Astrocyte (in vitro differentiated cells and primary cell): ENCODE data around the gene ARID5B. TPM values are rescaled to one million over a fixed set of nuclear protein-coding genes. Genes with fewer than 3 reads are reported as not detected.
A peak's percentile ranks its signal among the peaks of the same experiment; 100 is the strongest.

Experiments
- DNase-seq: peaks from one replicate; pipeline ENCODE4 v3.0.0-alpha.2; 2010; ENCODE audit warnings: low read depth
- FAIRE-seq: peaks from 2 replicates; lab custom pipeline; 2011; peaks lifted over from hg19 to GRCh38; lab: Jason Lieb, UNC
- H2AFZ ChIP-seq: 2 replicates; pipeline ENCODE4 v1.6.0; 2012; ENCODE audit warnings: low read depth, low read length, inconsistent platforms
- H3K27ac ChIP-seq: 2 replicates; pipeline ENCODE4 v1.5.1; 2011; ENCODE audit warnings: low read depth, low read length, inconsistent platforms
- H3K27me3 ChIP-seq: 2 replicates; pipeline ENCODE4 v1.6.0; 2011; ENCODE audit warnings: low read length, inconsistent platforms; ENCODE audit not compliant: insufficient read depth
- H3K36me3 ChIP-seq: 2 replicates; pipeline ENCODE4 v1.5.1; 2011; ENCODE audit warnings: low read length, inconsistent platforms; ENCODE audit not compliant: insufficient read depth
- H3K4me1 ChIP-seq: 2 replicates; pipeline ENCODE4 v1.5.1; 2011; ENCODE audit warnings: low read length, inconsistent platforms; ENCODE audit not compliant: insufficient read depth
- H3K4me2 ChIP-seq: 2 replicates; pipeline ENCODE4 v1.6.0; 2012; ENCODE audit warnings: low read length, inconsistent platforms
- H3K4me3 ChIP-seq: 2 replicates; pipeline ENCODE4 v1.5.1; 2011; ENCODE audit warnings: low read depth, mild to moderate bottlenecking, low read length, inconsistent platforms; ENCODE audit not compliant: insufficient read depth
- H3K79me2 ChIP-seq: 2 replicates; pipeline ENCODE4 v1.6.0; 2012; ENCODE audit warnings: mild to moderate bottlenecking, low read length, inconsistent platforms; ENCODE audit not compliant: insufficient read depth
- H3K9ac ChIP-seq: 2 replicates; pipeline ENCODE4 v1.6.0; 2012; ENCODE audit warnings: mild to moderate bottlenecking, low read length, inconsistent platforms
- H3K9me3 ChIP-seq: 2 replicates; pipeline ENCODE4 v1.5.1; 2012; ENCODE audit warnings: low read depth, mild to moderate bottlenecking, low read length, inconsistent platforms; ENCODE audit not compliant: insufficient read depth
- H4K20me1 ChIP-seq: 2 replicates; pipeline ENCODE4 v1.6.0; 2012; ENCODE audit warnings: low read length, inconsistent platforms; ENCODE audit not compliant: insufficient read depth
- H3K27ac Mint-ChIP-seq: one replicate; pipeline ENCODE4 v1.8.0; 2021; ENCODE audit warnings: mild to moderate bottlenecking, mixed read lengths; ENCODE audit not compliant: unreplicated experiment
- H3K27me3 Mint-ChIP-seq: one replicate; pipeline ENCODE4 v1.8.0; 2021; ENCODE audit warnings: low read depth, mixed read lengths; ENCODE audit not compliant: unreplicated experiment
- H3K36me3 Mint-ChIP-seq: one replicate; pipeline ENCODE4 v1.8.0; 2021; ENCODE audit warnings: low read depth, mixed read lengths; ENCODE audit not compliant: unreplicated experiment
- H3K4me1 Mint-ChIP-seq: one replicate; pipeline ENCODE4 v1.8.0; 2021; ENCODE audit warnings: low read depth, mixed read lengths; ENCODE audit not compliant: unreplicated experiment
- H3K4me3 Mint-ChIP-seq: one replicate; pipeline ENCODE4 v1.8.0; 2021; ENCODE audit warnings: mild to moderate bottlenecking, moderate library complexity, mixed read lengths; ENCODE audit not compliant: unreplicated experiment
- H3K9me3 Mint-ChIP-seq: one replicate; pipeline ENCODE4 v1.8.0; 2021; ENCODE audit warnings: mild to moderate bottlenecking, mixed read lengths; ENCODE audit not compliant: unreplicated experiment
- CTCF ChIP-seq: IDR thresholded peaks from 2 replicates; pipeline ENCODE4 v1.5.1; 2011; ENCODE audit warnings: low read depth, mild to moderate bottlenecking, inconsistent platforms, low read length, moderate library complexity; ENCODE audit not compliant: insufficient read depth
- EZH2 ChIP-seq: IDR thresholded peaks from 2 replicates; pipeline ENCODE4 v1.6.1; 2012; ENCODE audit warnings: mild to moderate bottlenecking, low read length, inconsistent platforms; ENCODE audit not compliant: insufficient read depth
- total RNA-seq: library from RNA; stranded (reverse); gene quantifications from 2 replicates; pipeline ENCODE4 v1.2.1, GENCODE V29; 2021

Gene ARID5B
- total RNA-seq, 1 donor from 2014 or later, result 66.0 TPM

GRCh38 chr10:61937631-61938351 is 36.3 kb downstream of the ARID5B start:
- no peaks in the 10 kb centered on the region for H3K27me3 Mint-ChIP-seq
- H3K27ac ChIP-seq, result peak overlapping the region; percentile 72
- TF ChIP-seq EZH2 (no peak), CTCF (no peak)
- H3K9me3 Mint-ChIP-seq, result peaks cover 2% of the 10 kb centered on the region
- peak overlapping the region; percentile 52 for H3K4me2 ChIP-seq
- peak overlapping the region; percentile 41 for H3K9ac ChIP-seq
- peak overlapping the region; percentile 81 for H3K27ac Mint-ChIP-seq
- no peak overlapping the region for H3K4me3 ChIP-seq
- peaks cover 2% of the 10 kb centered on the region for H3K36me3 ChIP-seq
- H3K4me1 Mint-ChIP-seq, result peaks cover 37% of the 10 kb centered on the region
- peak; percentile 61 for DNase-seq
- peaks cover 33% of the 10 kb centered on the region for H3K4me1 ChIP-seq
- H3K79me2 ChIP-seq, result peaks cover 27% of the 10 kb centered on the region
- no peaks in the 10 kb centered on the region for H3K27me3 ChIP-seq
- FAIRE-seq, result peak; percentile 71
- no peak overlapping the region for H3K4me3 Mint-ChIP-seq
- H3K9me3 ChIP-seq, result no peaks in the 10 kb centered on the region
- peaks cover 24% of the 10 kb centered on the region for H3K36me3 Mint-ChIP-seq
- H4K20me1 ChIP-seq, result no peaks in the 10 kb centered on the region
- no peak overlapping the region for H2AFZ ChIP-seq

- peak; percentile 67 for FAIRE-seq
- Histone ChIP-seq H3K9ac (no peak overlapping the region), H3K36me3 (peaks cover 2% of the 10 kb centered on the region), H3K27ac (peak overlapping the region; percentile 72), H3K9me3 (no peaks in the 10 kb centered on the region), H2AFZ (no peak overlapping the region), H3K4me3 (no peak overlapping the region), H3K4me2 (peak overlapping the region; percentile 52), H3K27me3 (no peaks in the 10 kb centered on the region), H3K79me2 (peaks cover 34% of the 10 kb centered on the region), H4K20me1 (no peaks in the 10 kb centered on the region), H3K4me1 (peaks cover 52% of the 10 kb centered on the region)
- TF ChIP-seq CTCF (no peak), EZH2 (no peak)
- no peaks in the 10 kb centered on the region for H3K27me3 Mint-ChIP-seq
- H3K27ac Mint-ChIP-seq, result peak overlapping the region; percentile 90
- peak overlapping the region; percentile 45 for H3K4me3 Mint-ChIP-seq
- H3K36me3 Mint-ChIP-seq, result peaks cover 14% of the 10 kb centered on the region
- H3K9me3 Mint-ChIP-seq, result no peaks in the 10 kb centered on the region
- DNase-seq, result peak; percentile 43
- peaks cover 49% of the 10 kb centered on the region for H3K4me1 Mint-ChIP-seq
These were observed 38.4 kb downstream of the ARID5B start for GRCh38 chr10:61939902-61940301.

DNA sequence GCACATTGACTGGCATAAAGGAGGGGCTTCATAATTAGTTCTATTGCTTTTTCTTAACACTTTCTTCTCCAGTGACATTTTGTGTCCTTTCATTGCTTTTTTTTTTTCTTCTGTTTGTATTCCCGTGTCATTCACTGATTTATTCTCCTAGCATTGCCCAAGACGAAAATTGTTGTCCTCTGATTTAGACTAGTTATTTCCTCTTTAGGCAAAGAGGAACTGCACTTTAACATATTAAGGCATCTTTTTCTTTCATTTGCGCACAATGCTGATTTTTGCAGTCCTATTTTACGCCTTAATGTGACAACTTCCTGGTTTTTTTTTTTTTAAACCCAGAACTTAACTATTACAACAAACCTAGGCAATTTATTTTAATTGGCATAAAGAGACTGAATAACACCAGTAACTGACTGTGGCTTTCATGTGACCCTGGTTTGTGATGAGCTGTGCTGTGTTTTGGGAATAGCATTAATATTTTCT is 39.7 kb downstream of the ARID5B start:
- FAIRE-seq (no peak), DNase-seq (no peak)
- Histone ChIP-seq H3K4me2 (no peak overlapping the region), H3K4me1 (peaks cover 52% of the 10 kb centered on the region), H3K27me3 (no peaks in the 10 kb centered on the region), H3K9ac (no peak overlapping the region), H3K79me2 (peaks cover 34% of the 10 kb centered on the region), H2AFZ (no peak overlapping the region), H3K36me3 (peaks cover 5% of the 10 kb centered on the region), H3K4me3 (no peak overlapping the region), H3K9me3 (no peaks in the 10 kb centered on the region), H4K20me1 (no peaks in the 10 kb centered on the region), H3K27ac (no peak overlapping the region)
- H3K4me1 Mint-ChIP-seq, result peaks cover 51% of the 10 kb centered on the region
- H3K27me3 Mint-ChIP-seq, result no peaks in the 10 kb centered on the region
- TF ChIP-seq CTCF (no peak), EZH2 (no peak)
- H3K36me3 Mint-ChIP-seq, result peaks cover 9% of the 10 kb centered on the region
- H3K4me3 Mint-ChIP-seq, result no peak overlapping the region
- no peak overlapping the region for H3K27ac Mint-ChIP-seq
- H3K9me3 Mint-ChIP-seq, result no peaks in the 10 kb centered on the region
